GM19238 (cell line): ENCODE measurements around the gene DHX36.

ENCODE experiments used
- DNase-seq: peaks from one replicate; pipeline ENCODE4 v3.0.0; 2011; ENCODE audit warnings: low spot score; ENCODE audit not compliant: insufficient read length

Gene DHX36

GRCh38 chr3:154294016-154294415 is 30.3 kb downstream of the DHX36 start:
- no peak for DNase-seq

- DNase-seq, result no peak
These were observed 34.1 kb downstream of the DHX36 start for GRCh38 chr3:154290187-154290586.

- DNase-seq, result no peak
These were observed 39.1 kb downstream of the DHX36 start for GRCh38 chr3:154285221-154285620.

GRCh38 chr3:154280161-154280560 is 44.1 kb downstream of the DHX36 start:
- DNase-seq, result no peak

GRCh38 chr3:154275965-154276364 is 48.3 kb downstream of the DHX36 start:
- DNase-seq, result no peak

GRCh38 chr3:154275292-154275691 is 49.0 kb downstream of the DHX36 start:
- DNase-seq, result no peak

- DNase-seq, result no peak
These were observed 49.9 kb downstream of the DHX36 start for GRCh38 chr3:154274348-154274747.

GRCh38 chr3:154273381-154273780 is 50.9 kb downstream of the DHX36 start:
- DNase-seq, result no peak

- no peak for DNase-seq
These were observed 69.8 kb downstream of the DHX36 start for GRCh38 chr3:154254527-154254926.

GRCh38 chr3:154252759-154253638 is 71.3 kb downstream of the DHX36 start:
- peak; percentile 34 for DNase-seq

GRCh38 chr3:154251610-154252009 is 72.7 kb downstream of the DHX36 start:
- no peak for DNase-seq

GRCh38 chr3:154250291-154250690 is 74.0 kb downstream of the DHX36 start:
- no peak for DNase-seq

GRCh38 chr3:154247806-154248415 is 76.4 kb downstream of the DHX36 start:
- DNase-seq, result no peak

GRCh38 chr3:154244644-154245043 is 79.6 kb downstream of the DHX36 start:
- DNase-seq, result no peak

- DNase-seq, result no peak
These were observed 80.9 kb downstream of the DHX36 start for GRCh38 chr3:154243353-154243752.

GRCh38 chr3:154242766-154243165 is 81.5 kb downstream of the DHX36 start:
- no peak for DNase-seq

- no peak for DNase-seq
These were observed 82.8 kb downstream of the DHX36 start for GRCh38 chr3:154241496-154241895.

- DNase-seq, result no peak
These were observed 84.1 kb downstream of the DHX36 start for GRCh38 chr3:154240235-154240634.

GRCh38 chr3:154236331-154236730 is 88.0 kb downstream of the DHX36 start:
- DNase-seq, result no peak

GRCh38 chr3:154235330-154235729 is 89.0 kb downstream of the DHX36 start:
- no peak for DNase-seq

- DNase-seq, result no peak
These were observed 95.1 kb downstream of the DHX36 start for GRCh38 chr3:154229217-154229590.

- no peak for DNase-seq
These were observed 95.6 kb downstream of the DHX36 start for GRCh38 chr3:154228561-154229216.
